ENCODE measurements around the gene HHAT.

- TF ChIP-seq MXI1 (IDR thresholded peaks at IDR 0.05; ENCODE audit: borderline replicate concordance, low read depth, low read length) (no peak), MAFK (IDR thresholded peaks at IDR 0.05; ENCODE audit: low read depth, low read length) (no peak), POLR2A (IDR thresholded peaks at IDR 0.05; ENCODE audit: low read depth, low read length) (no peak), MAZ (IDR thresholded peaks at IDR 0.05; ENCODE audit: borderline replicate concordance, low read depth, low read length) (no peak), CTCF (conservative IDR thresholded peaks at IDR 0.05; ENCODE audit: low read depth, low read length) (no peak), SMC3 (IDR thresholded peaks at IDR 0.05; ENCODE audit: low read depth, low read length) (no peak), RFX5 (IDR thresholded peaks at IDR 0.05; ENCODE audit: low read depth, low read length) (no peak)
- TF ChIP-seq, protein P1, sequence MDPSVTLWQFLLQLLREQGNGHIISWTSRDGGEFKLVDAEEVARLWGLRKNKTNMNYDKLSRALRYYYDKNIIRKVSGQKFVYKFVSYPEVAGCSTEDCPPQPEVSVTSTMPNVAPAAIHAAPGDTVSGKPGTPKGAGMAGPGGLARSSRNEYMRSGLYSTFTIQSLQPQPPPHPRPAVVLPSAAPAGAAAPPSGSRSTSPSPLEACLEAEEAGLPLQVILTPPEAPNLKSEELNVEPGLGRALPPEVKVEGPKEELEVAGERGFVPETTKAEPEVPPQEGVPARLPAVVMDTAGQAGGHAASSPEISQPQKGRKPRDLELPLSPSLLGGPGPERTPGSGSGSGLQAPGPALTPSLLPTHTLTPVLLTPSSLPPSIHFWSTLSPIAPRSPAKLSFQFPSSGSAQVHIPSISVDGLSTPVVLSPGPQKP (IDR thresholded peaks at IDR 0.05; ENCODE audit: borderline replicate concordance, low read depth, low read length): no peak
Measured at GRCh38 chr1:210608767-210609166, 280.1 kb downstream of the HHAT start.
